ENCODE measurements around the gene G2E3. TPM values are rescaled to one million over a fixed set of nuclear protein-coding genes. Genes with fewer than 3 reads are reported as not detected.
"Not testable (repeated sequence)": the region's sequence is repeated elsewhere in the genome, so short reads cannot be mapped to it uniquely, and the experiment has no call there.

Gene G2E3
- total RNA-seq, 4 donors from 2014 or later = 9.3 to 14.5 (median 11.6) TPM

GRCh38 chr14:30603402-30603801 lies 44.4 kb downstream of the G2E3 start:
- no peak for ATAC-seq
- H3K4me1 ChIP-seq = no peaks in the 10 kb centered on the region
- no peak overlapping the region for H3K27ac ChIP-seq
- TF ChIP-seq POLR2A (IDR thresholded peaks at IDR 0.05) (no peak), EP300 (IDR thresholded peaks at IDR 0.05) (no peak), POLR2AphosphoS5 (IDR thresholded peaks at IDR 0.05) (no peak)
- TF ChIP-seq, protein P1, sequence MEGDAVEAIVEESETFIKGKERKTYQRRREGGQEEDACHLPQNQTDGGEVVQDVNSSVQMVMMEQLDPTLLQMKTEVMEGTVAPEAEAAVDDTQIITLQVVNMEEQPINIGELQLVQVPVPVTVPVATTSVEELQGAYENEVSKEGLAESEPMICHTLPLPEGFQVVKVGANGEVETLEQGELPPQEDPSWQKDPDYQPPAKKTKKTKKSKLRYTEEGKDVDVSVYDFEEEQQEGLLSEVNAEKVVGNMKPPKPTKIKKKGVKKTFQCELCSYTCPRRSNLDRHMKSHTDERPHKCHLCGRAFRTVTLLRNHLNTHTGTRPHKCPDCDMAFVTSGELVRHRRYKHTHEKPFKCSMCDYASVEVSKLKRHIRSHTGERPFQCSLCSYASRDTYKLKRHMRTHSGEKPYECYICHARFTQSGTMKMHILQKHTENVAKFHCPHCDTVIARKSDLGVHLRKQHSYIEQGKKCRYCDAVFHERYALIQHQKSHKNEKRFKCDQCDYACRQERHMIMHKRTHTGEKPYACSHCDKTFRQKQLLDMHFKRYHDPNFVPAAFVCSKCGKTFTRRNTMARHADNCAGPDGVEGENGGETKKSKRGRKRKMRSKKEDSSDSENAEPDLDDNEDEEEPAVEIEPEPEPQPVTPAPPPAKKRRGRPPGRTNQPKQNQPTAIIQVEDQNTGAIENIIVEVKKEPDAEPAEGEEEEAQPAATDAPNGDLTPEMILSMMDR (IDR thresholded peaks at IDR 0.05) = no peak
- WGBS, 2 donors (ENCODE audit: low coverage in 1 of 2) = 90 to 100% methylated on average over 1 to 3 of the region's 3 CpGs
- no peak overlapping the region for H3K4me3 ChIP-seq
- peaks cover 0 to 74% of the 10 kb centered on the region in 2 donors for H3K36me3 ChIP-seq
- H3K27me3 ChIP-seq = no peaks in the 10 kb centered on the region
- H3K9me3 ChIP-seq = no peaks in the 10 kb centered on the region

- 92 to 100% methylated on average over 3 to 8 of the region's 8 CpGs for WGBS, 2 donors (ENCODE audit: low coverage in 1 of 2)
- H3K4me1 ChIP-seq, H3K27ac ChIP-seq, H3K27me3 ChIP-seq, H3K4me3 ChIP-seq, ATAC-seq, H3K9me3 ChIP-seq: not testable (repeated sequence)
- peaks cover 0 to 65% of the 10 kb centered on the region in 2 donors for H3K36me3 ChIP-seq
Observed at GRCh38 chr14:30604696-30605095, 45.7 kb downstream of the G2E3 start.

DNA sequence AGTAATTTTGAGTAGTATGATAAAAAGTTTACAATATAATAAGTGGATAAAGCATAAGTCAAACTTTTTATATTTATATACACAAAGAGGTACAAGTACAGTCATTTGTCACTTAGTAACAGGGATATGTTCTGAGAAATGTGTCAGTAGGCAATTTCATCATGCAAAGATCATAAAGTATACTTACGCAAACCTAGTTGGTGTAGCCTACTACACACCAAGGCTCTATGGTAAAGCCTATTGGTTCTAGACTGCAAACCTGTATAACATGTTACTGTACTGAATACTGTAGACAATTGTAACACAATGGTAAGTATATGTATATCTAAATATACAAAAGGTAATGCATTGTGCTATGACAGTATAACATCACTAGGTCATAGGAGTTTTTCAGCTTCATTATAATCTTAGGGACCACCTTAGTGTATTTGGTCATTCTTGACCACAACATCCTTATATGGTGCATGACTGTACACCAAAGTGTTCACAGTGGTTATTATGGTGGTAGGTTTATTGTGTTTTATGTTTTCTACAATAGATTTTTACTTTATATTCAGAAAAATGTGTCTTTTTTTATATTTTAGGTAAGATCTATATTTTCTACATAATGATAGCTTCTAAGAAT lies 48.3 kb downstream of the G2E3 start:
- no peak overlapping the region for H3K4me3 ChIP-seq
- no peaks in the 10 kb centered on the region for H3K9me3 ChIP-seq
- no peaks in the 10 kb centered on the region for H3K27me3 ChIP-seq
- no peak for TF ChIP-seq POLR2AphosphoS5 (IDR thresholded peaks at IDR 0.05)
- TF ChIP-seq, protein P1 (IDR thresholded peaks at IDR 0.05) = no peak
- no peak for TF ChIP-seq EP300 (IDR thresholded peaks at IDR 0.05)
- no peak for TF ChIP-seq POLR2A (IDR thresholded peaks at IDR 0.05)
- no peak for ATAC-seq
- WGBS, 2 donors (ENCODE audit: low coverage in 1 of 2) = 100% methylated on average over 1 of the region's 1 CpG
- peaks cover 0 to 8% (median 0%) of the 10 kb centered on the region in 3 donors for H3K4me1 ChIP-seq
- no peak overlapping the region for H3K27ac ChIP-seq
- peaks cover 0 to 47% of the 10 kb centered on the region in 2 donors for H3K36me3 ChIP-seq

DNA sequence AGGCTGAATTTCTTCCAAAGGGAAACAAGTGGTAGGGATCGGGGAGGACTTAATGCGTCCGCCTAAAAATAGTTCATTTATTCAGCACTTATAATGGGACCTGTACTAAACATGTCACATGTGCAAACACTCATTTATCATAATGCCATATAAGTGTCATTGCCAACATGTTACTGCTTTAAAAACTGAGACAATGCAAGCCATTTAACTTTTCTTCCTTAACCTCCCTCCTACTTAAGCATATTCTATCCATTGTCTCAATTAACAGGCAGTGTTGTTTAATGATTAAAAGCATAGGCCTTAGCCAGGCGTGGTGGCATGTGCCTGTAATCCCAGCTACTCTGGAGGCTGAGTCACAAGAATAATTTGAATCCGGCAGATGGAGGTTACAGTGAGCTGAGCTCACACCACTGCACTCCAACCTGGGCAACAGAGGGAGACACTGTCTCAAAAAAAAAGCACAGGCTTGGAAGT lies 49.6 kb downstream of the G2E3 start:
- Histone ChIP-seq H3K27me3 (no peaks in the 10 kb centered on the region), H3K36me3 (peaks cover 0 to 41% of the 10 kb centered on the region in 2 donors), H3K4me3 (no peak overlapping the region), H3K9me3 (no peaks in the 10 kb centered on the region), H3K4me1 (peaks cover 0 to 8% (median 0%) of the 10 kb centered on the region in 3 donors), H3K27ac (no peak overlapping the region)
- TF ChIP-seq POLR2AphosphoS5 (IDR thresholded peaks at IDR 0.05) (no peak), POLR2A (IDR thresholded peaks at IDR 0.05) (no peak), EP300 (IDR thresholded peaks at IDR 0.05) (no peak)
- TF ChIP-seq, protein P1 (IDR thresholded peaks at IDR 0.05) = no peak
- 70 to 78% methylated on average over 3 to 4 of the region's 5 CpGs for WGBS, 2 donors (ENCODE audit: low coverage in 1 of 2)
- ATAC-seq = no peak

DNA sequence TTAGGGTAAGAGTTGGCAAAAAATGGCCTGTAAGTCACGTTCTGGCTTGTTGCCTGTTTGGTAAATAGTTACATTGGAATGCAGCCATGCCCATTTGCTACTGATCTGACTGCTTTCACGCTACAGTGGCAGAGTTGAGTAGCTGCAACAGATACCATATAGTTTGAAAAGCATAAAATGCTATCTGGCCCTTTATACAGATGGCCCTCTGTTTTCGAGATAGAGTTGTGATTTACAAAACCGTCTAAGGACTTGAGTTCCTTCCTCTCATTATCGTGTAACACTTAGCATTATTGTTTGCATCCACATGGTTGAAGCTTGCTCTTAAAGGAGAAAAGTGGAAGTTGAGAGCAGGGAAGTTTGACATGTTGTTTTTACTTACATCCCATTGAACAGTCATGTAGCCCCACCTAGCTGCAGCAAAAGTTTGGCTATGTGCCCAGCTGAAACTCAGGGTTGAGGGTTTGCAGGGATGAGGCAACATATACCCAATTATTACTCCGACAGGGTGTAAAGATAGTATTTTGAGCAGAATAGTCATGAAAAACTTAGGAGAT lies 51.9 kb downstream of the G2E3 start:
- H3K27me3 ChIP-seq = no peaks in the 10 kb centered on the region
- H3K36me3 ChIP-seq = peaks cover 0 to 35% of the 10 kb centered on the region in 2 donors
- peaks cover 0 to 8% (median 0%) of the 10 kb centered on the region in 3 donors for H3K4me1 ChIP-seq
- no peaks in the 10 kb centered on the region for H3K9me3 ChIP-seq
- TF ChIP-seq POLR2A (IDR thresholded peaks at IDR 0.05) (no peak), POLR2AphosphoS5 (IDR thresholded peaks at IDR 0.05) (peak; percentile 9), EP300 (IDR thresholded peaks at IDR 0.05) (no peak)
- TF ChIP-seq, protein P1 (IDR thresholded peaks at IDR 0.05) = peak in 1 of 4 experiments; percentile 33
- H3K4me3 ChIP-seq = no peak overlapping the region
- H3K27ac ChIP-seq = no peak overlapping the region
- no peak for ATAC-seq
- 44 to 56% methylated on average over 4 to 6 of the region's 6 CpGs for WGBS, 2 donors (ENCODE audit: low coverage in 1 of 2)

Data from gastroesophageal sphincter (tissue), 4 donors.